ENCODE results near the gene VMAC.

VMAC gene

DNA sequence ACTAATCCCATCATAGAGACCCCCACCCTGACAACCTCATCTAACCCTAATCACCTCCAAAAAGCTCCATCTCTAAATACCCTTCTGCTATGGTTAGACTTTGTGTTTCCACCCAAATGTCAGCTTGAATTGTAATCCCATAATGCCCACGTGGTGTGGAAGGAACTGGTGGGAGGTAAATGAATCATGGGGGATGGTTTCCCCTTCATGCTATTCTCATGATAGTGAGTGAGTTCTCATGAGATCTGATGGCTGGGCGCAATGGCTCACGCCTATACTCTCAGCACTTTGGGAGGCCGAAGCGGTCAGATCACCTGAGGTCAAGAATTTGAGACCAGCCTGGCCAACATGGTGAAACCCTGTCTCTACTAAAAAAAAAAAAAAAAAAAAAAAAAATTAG, 2.6 kb downstream of the VMAC start:
- DNase-seq = no peak

DNA sequence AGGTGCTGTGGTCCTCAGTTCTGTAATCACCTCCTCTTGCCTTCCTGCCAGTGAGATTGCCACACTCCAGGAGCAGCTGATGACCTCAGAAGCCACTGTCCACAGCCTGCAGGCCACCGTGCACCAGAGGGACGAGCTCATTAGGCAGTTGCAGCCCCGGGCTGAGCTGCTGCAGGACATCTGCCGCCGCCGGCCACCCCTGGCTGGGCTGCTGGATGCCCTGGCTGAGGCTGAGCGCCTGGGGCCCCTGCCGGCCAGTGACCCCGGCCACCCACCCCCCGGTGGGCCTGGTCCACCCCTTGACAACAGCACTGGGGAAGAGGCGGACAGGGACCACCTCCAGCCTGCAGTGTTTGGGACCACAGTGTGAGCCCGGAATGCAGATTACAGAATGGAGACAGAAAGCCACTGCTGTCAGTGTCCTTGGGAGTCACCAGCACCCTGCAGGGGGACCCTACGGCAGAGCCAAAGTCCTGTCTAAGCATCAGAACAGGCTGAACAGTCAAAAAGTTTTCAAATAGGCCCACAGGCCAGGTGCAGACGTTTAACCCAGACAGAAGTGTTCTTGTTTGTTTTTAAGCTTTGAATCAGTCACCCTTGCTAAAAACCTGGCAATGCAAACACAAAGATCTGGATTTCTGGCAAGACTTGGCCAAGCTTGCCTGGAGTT, 4.2 kb downstream of the VMAC start:
- DNase-seq = no peak

DNA sequence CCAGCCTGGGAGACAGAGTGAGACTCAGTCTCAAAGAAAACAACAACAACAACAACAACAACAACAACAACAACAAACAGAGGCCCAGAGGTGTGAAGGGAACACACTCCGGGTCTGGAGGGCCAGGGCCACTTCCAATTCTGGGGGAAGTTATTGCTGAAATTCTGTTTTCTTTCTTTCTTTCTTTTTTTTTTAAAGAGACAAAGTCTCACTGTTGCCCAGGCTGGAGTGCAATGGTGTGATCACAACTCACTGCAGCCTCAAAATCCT, 5.9 kb downstream of the VMAC start:
- no peak for DNase-seq

DNA sequence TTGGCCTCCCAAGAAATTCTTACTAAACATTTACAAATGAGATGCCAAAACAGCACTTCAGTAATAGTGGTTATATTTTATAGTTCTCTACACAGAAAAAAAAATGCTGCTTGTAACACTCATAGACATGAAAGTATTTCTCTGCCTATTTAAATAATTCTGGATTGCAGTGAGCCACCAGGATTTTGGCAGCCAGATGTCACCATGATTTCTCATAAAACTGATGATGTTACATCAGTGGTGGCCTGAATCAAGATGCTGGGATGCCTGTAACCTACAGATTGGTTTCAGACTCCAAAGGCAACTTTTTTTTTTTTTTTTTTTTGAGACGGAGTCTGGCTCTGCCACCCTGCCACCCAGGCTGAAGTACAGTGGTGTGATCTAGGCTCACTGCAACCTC, 6.7 kb downstream of the VMAC start:
- no peak for DNase-seq

DNA sequence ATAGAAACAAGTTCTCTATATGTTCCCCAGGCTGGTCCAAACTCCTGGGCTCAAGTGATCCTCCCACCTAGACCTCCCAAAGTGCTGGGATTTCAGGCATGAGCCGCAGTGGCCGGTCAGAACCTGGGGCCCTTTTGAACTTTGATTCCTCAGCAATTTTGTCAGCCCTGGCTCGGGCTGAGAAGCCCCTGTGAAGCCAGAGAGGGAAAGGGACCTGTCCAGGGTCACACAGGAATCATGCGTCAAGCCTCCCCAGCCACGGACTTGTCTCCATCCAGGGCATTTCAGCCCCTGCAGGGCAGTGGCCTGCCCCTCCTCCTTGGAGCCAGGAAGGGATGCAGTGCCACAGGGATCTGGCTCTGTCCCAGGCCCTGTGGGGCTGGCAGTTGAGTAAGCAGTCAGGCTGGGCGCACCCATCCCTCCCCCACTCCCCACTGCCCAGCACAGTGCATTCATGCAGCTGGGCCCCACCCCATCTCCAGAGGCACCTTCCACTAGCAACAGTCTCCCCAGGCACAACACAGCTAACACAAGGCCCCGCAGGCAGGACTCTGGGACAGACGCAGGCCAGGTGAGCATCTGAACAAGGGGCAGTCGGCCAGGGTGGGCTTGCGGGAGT, 9.2 kb downstream of the VMAC start, which contains the start of gene CAPS:
TSS of gene CAPS (plus strand) at position 516 of the 619 bp plus-strand sequence. CDS start 153 bp downstream, outside the sequence.
- no peak for DNase-seq

DNA sequence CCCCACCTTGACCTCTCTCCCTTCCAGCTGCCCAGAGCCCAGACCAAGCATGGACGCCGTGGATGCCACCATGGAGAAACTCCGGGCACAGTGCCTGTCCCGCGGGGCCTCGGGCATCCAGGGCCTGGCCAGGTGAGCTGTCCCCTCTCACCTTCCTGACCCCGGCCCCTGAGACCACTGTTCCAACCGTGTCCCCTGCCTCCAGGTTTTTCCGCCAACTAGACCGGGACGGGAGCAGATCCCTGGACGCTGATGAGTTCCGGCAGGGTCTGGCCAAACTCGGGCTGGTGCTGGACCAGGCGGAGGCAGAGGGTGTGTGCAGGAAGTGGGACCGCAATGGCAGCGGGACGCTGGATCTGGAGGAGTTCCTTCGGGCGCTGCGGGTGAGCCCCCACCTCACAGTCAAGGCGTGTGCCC, 9.7 kb downstream of the VMAC start:
- no peak for DNase-seq

DNA sequence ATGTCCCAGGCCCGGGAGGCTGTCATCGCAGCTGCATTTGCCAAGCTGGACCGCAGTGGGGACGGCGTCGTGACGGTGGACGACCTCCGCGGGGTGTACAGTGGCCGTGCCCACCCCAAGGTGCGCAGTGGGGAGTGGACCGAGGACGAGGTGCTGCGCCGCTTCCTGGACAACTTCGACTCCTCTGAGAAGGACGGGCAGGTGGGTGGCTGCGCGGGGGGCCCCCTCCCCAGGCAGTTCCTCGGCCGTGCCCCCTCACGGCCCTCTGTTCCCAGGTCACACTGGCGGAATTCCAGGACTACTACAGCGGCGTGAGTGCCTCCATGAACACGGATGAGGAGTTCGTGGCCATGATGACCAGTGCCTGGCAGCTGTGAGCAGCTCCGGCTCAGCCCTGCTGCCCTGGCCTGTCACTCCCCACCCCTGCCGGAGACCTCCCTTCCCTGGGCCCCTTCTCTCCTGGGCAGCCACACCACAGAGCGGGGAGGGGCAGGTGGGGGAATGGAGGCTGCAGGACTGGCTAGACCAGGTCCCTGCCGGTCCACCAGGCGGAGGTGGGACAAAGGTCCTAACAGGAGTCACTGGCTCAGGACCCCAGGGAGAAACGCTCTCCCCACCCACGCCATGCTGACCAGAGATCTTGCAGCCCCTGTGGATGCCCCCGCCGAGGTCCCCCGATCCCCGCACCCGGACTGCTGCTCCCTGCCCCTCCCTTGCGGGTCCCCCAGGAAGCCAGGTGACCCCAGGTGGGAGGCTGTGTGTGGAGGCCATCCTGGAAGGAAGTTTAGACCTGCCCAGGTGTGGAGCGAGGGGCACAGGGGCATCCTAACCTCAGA, 10.5 kb downstream of the VMAC start:
- DNase-seq = no peak

DNA sequence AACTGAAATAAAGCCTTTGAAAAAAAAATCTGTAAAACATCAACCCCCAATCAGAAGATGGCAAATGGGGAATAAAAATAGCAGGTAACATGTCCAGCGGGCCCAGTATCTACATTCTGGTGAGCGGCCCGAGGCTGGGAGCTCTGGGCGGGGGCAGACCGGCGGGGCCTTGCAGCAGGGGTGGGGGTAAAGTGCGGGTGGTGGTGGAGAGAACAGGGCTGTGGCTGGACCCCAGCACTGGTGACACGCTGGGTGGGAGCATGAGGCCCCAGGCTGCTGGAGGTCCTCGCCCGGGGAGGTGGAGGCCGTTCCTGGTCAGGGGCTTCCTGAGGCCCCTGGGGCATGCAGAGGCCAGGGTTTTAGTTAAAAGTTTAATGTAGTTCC, 11.1 kb downstream of the VMAC start:
- no peak for DNase-seq

DNA sequence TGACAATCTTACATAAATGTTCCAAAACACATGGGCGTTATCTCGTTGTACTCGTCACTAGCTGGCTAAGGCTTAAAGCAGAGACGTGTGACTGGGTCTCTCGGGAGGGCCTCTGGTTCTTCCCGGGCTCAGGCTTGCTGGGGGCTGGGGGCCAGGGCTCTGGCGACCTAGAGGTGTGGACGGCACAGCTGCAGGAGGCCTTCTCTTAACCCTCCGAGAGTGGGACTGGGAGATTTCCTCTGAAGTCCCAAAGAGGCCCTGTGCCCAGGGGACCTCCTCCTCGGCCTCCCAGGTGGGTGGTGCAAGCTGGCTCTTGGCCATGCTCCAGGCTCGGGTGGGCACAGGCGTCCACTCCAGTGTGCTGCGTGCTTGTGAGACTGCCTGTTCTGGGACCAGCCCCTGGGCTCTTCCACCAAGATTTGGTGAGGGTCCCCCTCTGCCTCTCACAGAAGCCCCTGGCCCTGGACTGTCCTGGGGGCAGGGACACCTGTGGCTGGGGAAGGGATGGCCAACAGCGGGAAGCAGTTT, 11.6 kb downstream of the VMAC start:
- no peak for DNase-seq

DNA sequence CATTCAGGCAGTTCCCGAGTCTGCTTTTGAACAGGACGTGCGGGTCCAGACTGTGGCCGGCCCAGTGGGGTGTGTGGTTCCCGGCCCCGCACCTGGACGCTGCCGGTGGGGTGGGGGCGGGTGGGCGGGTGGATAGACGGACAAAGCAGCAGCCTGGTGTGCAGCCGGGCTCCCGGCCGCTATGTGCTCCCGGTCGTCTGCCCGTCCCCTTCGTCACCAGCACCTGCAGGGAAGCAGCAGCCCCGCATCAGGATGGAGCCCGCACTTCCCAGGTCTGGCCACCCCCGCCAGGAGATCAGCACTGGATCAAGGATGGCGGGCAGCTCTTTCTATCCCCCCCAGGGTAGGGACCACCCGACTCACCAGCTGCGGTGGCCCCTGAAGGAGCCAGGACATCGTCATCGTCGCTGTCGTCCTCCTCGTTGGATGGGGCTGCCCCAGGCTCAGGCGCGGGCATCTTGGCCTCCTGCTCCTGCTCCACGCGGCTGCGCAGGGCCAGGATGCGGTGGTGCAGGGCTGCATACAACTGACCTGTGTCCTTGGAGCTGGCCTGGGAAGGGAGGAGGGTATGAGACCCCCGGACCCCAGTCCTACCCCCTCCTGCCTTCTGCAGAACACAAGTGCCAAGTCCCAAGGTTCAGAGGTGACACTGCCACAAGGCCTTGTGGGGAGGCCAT, 12.9 kb downstream of the VMAC start:
- no peak for DNase-seq

DNA sequence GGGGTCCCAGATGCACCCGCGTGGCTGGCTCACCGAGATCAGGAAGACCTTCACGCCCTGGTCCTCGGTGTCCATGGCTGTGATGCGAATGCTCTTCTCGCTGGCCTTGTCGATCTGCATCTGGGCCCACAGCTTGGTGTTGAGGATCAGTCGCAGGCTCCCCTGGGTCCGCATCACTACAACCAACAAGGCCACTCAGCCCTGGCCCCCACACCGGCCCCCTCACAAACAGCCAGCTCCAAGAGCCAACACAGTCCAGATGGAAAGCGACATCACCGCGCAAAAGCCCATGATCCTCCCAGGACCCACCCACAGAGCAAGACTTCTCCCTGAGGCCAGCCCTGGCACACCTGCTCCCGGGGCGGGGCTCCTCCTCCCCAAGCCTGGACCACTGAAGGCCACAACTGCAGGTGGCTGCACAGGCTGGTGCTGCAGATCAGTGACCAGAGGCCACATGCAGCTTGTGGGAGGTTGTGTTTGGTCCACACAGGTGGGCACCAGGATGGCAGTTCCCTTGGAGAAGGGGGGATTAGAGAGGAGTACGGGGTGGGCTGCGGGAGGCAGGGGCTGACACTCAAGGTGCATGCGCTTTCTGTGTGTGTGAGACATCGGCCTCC, 13.9 kb downstream of the VMAC start:
- DNase-seq = no peak

DNA sequence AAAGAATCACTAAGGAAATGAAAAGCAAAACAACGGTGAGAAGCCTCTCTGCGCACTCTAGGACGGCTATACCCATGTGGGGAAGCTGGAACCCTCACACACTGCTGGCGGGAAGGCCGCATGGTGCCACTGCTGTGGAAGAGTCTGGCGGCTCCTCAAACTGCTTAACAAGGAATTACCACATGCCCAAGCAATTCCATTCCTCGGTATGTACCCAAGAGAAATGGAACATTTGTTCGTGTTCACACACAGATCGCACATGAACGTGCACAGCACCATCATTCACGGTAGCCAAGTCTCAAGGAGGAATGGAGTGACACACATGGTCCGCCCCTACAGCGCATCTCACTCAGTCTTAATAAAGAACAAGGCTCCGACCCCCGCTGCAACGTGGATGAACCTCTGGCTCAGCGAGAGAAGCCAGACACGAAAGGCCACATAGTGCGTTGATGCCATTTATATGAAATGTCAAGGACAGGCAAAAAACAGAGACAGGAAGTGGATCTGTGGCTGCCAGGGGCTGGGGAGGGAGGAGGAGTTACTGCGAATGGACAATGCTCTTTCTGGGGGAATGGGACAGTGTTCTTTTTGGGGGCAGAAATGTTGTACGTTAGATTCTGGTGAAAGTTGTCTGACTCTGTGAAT, 17.0 kb downstream of the VMAC start:
- no peak for DNase-seq

DNA sequence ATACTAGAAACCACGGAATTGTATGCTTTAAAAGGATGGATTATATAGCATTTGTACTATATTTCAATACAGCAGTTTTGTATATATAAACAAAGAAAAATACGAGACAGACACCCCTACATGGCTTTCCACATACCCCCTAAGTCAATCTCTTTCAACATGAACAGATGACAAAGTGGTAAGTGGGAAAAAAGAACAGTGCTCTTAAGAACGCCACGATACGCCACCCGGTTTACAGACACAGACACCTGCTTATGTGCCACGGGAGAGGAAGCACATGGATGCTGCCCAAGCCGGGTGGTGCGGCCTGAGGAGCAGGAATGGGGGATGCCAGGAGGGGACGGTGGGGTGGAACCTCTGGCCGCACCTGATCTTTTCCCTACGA, 17.5 kb downstream of the VMAC start:
- no peak for DNase-seq

DNA sequence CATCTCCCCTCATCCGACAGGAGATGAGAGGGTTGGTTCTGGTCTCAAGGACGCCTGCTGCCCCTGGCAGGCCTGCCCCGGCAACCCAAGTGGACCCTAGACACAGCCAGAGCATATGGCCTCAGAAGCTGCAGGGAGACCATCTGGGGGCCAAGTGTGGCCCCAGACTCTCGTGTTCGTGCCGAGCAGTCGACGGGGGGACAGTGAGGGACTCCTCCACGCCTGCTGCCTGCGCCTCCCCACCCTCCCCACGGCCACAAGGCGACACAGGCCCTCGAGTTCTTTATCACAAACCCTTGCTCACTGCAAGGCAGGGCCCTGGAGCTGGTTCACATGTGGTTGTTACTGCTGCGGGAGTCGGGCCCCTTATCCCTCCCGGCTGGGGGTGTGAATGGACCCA, 18.7 kb downstream of the VMAC start:
- no peak for DNase-seq

DNA sequence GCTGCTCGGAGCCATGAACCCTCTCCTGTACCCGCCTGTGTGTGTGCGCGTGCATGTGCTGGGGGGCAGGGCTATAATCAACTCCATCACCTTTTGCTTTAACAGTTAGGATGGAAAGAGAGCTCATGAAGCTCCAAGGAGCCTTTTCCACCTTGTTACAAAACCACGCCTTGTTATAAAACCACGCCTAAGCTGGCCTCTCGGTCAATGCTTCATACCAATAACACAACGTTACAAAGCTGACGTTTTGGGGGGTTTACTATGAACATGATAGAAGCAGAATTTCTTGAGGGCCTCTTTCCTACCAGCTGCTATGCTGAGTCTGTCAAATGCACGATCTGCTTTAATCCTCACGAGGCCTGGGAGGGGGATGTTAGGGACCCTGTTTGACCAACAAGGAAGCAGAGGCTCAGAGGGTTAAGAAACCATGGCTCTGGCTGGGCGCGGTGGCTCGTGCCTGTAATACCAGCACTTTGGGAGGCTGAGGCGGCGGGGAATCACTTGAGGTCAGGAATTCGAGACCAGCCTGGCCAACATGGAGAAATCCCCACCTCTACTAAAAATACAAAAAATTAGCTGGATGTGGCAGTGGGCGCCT, 21.3 kb downstream of the VMAC start:
- no peak for DNase-seq

DNA sequence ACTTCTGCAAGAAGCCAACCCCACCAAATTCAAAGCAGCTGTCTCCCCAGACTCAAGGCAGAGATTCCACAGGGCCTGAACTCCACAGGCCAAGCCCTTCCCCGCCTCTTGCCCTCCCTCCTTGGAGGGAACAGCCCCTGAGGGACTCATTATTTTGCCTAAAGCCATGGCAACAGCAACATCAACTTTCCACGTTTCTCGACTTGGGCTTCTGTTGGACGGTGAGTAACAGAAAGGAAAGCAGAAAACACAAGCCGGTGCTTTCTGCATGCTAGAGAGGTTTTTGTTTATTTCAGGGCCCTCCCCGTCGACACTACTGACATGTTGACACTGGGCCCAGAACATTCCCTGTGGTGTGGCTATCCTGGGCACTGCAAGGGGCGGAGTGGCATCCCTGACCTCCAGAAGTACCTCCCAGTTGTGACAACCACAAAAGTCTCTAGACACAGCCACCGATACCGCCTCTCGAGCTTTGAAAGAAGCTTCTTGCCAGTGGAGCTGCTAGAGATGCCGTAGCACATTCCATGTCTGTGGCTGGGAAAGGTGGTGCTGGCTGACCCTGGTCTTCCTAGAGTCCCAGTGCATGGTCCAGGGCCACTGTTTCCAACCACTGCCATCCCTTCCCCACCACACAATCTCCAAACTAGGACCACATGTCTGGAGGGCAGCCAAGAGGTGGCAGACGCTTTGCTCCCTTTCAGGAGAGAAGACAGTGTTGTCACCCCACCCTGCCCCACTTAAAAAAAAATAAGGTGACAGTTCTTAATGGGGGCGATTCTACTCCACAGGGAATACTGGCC, 22.2 kb downstream of the VMAC start:
- no peak for DNase-seq

DNA sequence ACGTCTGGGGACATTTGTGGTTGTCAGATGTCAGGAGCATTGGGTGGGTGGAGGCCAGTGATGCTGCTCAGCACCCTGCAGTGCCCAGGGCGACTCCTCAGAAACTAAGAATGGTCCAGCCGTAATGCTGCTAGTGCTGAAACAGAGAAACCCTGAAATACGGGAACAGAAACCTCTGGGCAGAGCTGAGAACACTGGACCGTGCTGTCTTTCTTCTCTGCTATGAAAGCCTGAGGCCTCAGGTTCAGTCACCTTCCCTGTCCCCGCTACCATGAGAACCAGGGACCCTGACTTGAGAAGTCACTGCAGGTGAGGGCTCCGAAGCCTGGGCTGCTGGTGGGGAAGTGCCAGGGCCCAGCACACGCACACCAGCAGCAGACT, 22.8 kb downstream of the VMAC start:
- no peak for DNase-seq

DNA sequence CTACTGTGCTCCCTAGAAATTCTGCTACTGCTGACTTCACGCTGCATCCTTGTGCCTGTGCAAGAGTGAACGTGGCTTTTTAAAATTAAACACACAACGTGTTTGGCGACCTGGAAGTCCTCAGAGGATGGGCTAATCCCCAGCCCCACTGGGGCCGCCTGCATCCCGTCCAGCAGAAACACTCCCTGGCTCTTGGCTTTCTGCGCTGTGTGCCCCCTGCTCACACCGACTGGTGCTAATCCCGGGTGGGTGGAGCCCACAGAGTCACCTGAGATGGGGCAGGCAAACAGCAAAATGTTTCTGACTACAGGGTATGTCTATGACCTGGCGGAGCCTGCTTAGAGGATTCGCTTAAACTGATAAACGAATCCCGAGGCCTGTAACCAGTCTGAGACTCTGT, 24.5 kb downstream of the VMAC start:
- DNase-seq = no peak

DNA sequence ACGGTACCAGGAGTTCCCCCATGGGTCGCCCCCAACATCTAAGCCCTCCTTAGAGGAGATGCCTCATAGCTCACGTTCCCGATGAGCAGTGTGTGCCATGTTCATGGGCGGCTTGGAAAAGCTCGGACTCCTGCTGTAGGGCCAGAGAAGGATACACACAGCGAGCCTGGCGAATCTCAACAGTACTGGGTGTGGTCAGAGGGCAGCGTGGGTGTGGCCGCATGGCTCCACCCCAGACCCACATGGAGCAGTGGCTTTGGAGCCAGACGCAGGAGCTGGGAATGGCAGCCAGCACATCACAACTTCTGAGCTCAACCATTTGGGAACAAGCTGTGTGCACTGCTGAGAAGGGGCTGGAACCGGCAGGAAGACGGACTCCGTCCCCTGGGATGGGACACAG, 25.0 kb downstream of the VMAC start:
- DNase-seq = no peak

DNA sequence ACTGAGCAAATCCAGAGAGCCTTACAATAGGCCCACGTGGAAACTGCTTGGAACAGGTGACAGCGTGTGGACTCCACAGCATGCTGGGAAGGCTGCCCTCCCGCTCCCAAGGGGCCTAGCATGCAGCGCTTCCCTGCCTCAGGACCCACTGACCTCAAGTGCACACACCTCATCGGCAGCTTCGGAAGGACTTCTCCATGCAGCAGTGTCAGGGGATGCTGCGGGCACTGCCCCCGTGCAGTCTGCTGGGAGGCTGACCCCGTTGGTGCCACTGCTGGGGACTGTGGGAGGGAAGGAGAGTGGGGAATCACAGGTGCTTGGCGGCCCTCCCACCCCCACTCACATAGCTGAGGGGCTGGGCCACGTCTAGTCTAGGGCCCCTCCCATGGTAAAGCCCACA, 26.6 kb downstream of the VMAC start:
- no peak for DNase-seq

DNA sequence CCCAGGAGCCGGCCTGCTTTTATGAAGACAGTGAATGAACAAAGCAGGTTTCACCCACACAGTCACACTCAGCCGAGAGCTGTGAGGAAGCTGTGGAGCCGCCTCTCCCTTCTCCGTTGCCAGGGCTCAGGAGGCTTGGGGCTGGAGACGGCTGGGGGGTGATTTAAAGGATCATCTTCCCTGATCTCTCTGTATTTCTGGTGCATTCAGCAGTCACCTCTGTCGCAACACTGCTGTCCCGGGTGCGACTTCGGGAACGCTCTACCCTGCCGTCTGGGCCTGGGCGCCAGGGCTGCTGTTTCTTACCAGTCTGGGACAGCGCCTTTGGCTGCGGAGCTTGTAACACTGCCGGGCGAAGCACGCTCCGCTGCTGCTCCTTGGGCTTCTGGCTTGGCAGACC, 27.5 kb downstream of the VMAC start:
- no peak for DNase-seq
